HuH-7.5 (cell line): ENCODE results near the gene KRTAP4-6.
"Not testable (repeated sequence)": the region's sequence is repeated elsewhere in the genome, so short reads cannot be mapped to it uniquely, and the experiment has no call there.

Source experiments
- DNase-seq: peaks from one replicate; pipeline ENCODE4 v3.0.0; 2011; ENCODE audit warnings: low spot score

Gene KRTAP4-6

GRCh38 chr17:41147531-41148204, 7.3 kb upstream of the KRTAP4-6 start:
- no peak for DNase-seq

- no peak for DNase-seq
Measured at GRCh38 chr17:41145261-41145660, 4.9 kb upstream of the KRTAP4-6 start.

GRCh38 chr17:41144846-41145245, 4.5 kb upstream of the KRTAP4-6 start:
- no peak for DNase-seq

DNA sequence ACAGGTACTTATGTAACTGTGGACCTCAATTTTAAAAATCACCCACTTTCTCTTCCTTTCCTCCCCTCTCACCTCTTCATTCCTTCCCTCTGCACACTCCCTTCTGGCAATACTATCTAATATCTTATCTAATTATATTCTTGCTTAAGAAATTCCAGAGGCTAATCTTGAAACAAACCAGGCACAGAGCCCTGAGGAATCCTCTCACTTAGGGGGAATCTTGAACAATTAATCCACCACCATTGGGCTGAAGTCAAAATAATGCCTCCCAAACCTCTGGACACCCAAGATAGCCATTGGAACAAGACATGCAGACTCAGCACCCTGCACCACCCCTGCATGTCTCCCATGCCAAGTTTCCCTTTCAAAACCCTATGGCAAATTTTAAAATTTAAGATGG, 1.0 kb upstream of the KRTAP4-6 start:
- DNase-seq = no peak

- DNase-seq = not testable (repeated sequence)
Measured at GRCh38 chr17:41139865-41140264, 479 bp downstream of the KRTAP4-6 start.

DNA sequence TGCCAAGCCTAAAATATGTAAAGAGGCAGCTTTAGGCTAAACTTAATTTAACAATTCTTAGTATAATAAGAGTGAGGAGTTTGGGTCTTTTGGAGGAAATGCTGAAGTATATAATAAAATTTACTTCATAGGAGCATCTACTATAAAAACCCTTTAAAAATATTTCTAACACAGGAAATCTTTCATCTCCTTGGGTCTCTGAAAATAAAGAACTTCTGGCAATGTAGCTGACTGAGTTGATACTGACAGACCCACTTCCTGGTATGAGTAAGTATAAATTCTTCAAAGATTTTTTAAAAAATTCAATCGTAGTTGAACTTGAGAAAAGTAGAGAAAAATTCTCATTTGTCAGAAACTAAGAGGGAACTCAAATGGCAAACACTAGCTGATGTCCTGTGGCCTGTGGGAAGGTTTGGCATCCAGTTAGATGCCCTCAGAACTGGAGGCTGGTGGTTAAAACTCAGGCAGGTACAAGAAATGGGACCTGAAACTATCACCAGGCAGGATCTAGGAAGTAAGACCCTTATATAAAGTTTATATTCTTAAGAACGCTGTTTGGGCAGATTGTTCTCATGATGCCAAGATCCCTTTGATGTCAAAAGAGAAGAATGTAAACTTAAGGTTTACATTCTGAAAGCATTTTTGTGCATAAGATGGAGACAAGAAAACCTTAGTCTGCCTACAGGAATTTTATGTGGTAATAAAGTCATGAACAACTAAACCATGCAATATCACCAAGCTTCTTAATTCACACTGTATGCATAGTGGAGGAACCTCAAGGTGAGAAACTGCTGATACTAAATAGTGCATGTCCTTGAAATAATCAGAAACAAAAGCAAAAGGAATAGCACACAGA, 6.2 kb downstream of the KRTAP4-6 start:
- DNase-seq = no peak

GRCh38 chr17:41131979-41132378, 8.4 kb downstream of the KRTAP4-6 start:
- no peak for DNase-seq

DNA sequence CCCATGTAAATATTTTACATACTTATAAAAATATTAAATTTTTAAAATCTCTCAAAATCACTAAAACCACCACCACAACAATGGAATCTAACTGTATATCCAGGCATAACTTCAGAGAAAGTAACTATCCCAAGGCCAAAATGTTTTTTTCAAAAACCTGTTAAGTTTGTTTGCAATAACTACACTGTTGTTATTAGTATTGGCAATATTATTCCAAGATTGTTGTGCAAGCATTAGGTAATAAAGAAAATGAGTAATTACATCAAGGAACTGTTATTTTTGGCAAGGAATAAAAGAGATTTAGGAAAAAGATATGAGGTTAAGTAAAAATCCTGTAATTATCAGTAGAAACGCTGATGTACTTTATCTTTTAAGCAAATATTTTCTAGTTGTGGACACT, 13.0 kb downstream of the KRTAP4-6 start:
- no peak for DNase-seq

GRCh38 chr17:41126412-41126811, 13.9 kb downstream of the KRTAP4-6 start:
- DNase-seq = no peak

- no peak for DNase-seq
Measured at GRCh38 chr17:41125064-41125463, 15.3 kb downstream of the KRTAP4-6 start.

DNA sequence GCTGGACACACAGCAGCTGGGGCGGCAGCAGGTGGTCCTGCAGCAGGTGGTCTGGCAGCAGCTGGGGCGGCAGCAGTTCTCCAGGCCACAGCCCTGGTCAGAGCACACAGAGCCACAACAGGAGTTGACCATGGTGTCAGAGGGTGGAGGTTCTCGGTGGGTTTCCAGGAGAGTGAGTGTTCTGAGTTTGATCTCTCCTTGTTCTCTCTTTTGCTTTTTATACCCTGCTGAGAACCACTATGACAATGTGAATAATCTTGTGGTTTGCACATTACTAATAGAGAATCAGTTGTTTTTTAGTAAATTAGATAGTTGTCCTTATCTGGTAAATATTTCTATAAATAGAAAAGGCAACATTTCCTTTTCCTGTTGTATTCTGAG, 16.4 kb downstream of the KRTAP4-6 start, which contains the start of gene KRTAP4-12:
Gene KRTAP4-12 (minus strand): TSS at position 192 of the 381 bp plus-strand sequence. CDS start 60 bp downstream, at position 132.
- DNase-seq = not testable (repeated sequence)

DNA sequence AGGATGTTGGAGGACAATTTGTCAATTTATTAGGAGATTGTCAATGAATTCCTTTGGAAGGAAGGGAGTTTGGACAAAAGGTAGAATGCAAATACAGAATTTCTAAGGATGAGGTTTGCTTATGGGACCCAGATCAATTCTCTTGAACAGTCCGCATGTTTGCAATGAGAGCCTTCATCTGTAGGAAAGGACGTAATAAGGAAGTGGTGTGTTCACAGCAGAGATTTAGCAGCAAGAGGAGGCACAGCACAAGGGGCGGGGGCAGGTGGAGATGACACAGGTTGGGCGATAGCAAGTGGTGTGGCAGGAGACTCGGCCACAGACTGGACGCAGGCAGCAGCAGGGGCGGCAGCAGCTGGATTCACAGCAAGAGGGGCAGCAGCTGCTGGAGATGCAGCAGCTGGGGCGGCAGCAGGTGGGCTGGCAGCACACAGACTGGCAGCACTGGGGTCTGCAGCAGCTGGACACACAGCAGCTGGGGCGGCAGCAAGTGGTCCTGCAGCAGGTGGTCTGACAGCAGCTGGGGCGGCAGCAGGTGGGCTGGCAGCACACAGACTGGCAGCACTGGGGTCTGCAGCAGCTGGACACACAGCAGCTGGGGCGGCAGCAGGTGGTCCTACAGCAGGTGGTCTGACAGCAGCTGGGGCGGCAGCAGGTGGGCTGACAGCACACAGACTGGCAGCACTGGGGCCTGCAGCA, 16.9 kb downstream of the KRTAP4-6 start:
- not testable (repeated sequence) for DNase-seq

- DNase-seq = no peak
Measured at GRCh38 chr17:41121742-41122141, 18.6 kb downstream of the KRTAP4-6 start.

- DNase-seq = not testable (repeated sequence)
Measured at GRCh38 chr17:41119696-41120690, 20.4 kb downstream of the KRTAP4-6 start.

DNA sequence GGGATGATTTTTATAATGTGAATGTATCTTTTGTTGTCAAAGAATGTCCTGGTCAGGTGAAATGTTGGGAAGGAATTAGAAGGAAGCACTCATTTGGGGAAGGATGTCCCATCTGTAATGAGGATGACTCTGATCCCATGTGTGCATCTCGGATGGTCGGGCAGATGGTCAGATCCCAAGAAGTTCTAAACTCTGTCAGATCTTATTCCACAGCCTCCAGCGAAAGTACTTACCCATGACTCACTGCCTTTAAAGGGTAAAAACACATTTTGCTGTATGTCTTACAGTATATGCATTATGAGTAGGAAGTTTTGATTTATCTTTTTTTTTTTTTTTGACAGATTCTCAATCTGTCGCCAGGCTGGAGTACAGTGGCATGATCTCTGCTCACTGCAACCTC, 21.6 kb downstream of the KRTAP4-6 start:
- no peak for DNase-seq

GRCh38 chr17:41117846-41118386, 22.4 kb downstream of the KRTAP4-6 start, which contains the start of gene KRTAP4-11:
Gene KRTAP4-11, minus strand, starts transcription at chr17:41118373. Its CDS starts 58 bp downstream, at chr17:41118315.
- not testable (repeated sequence) for DNase-seq

- DNase-seq = no peak
Measured at GRCh38 chr17:41116297-41116696, 24.0 kb downstream of the KRTAP4-6 start.

DNA sequence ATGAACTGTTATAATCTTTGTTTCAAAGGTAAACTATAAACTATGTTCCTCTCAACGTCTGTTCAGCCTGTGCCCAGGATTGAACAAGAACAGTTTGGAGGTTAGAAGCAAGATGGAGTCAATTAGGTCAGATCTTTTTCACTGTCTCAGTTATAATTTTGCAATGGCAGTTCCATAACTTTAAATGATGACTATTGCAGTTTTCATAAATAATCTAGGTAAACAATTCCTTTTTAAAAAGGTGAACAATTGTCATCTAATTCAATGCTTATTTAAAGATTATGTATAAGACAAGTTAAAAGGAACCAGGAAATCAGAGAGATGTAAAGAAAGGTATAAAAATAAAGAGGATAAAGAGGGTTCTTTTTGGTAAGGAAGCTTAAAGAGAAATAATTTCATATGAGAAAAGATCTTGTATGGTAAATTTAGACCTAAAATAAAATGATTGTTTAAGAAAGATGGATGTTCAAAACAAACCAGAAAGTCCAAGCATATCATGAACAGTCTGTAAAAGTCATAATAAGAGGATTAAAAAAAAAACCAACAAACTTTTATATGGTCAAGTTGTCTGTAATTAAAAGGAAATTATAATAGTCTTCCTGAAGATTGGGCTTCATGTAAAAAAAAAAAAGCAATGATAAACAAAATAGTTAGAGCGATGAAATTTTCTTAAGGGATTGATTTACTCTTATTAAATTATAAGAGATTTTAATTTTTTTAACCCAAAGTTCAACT, 29.0 kb downstream of the KRTAP4-6 start:
- no peak for DNase-seq

- DNase-seq = not testable (repeated sequence)
Measured at GRCh38 chr17:41108728-41109386, 31.5 kb downstream of the KRTAP4-6 start.
